Natural killer cell (primary cell): ENCODE results near the gene CCDC57. TPM values are rescaled to one million over a fixed set of nuclear protein-coding genes. Genes with fewer than 3 reads are reported as not detected.

Source experiments
- ATAC-seq, 3 donors: fragments of 150-1000 bp in 2 of 3; fragments of 200-7000 bp in 1 of 3; cut with Tn5 transposase; 1 replicate in 1 of 3; 2 replicates in 2 of 3; pipeline ENCODE4 v1.10.0; 2021; ENCODE audit warnings: mild to moderate bottlenecking in 2 of 3, moderate library complexity in 2 of 3
- DNase-seq, 2 donors: peaks; one replicate each; pipeline versions ENCODE4 v3.0.0 to v3.0.0-alpha.2; 2013 to 2021; ENCODE audit warnings: mixed read lengths in 1 of 2
- H3K27ac ChIP-seq: one replicate; pipeline ENCODE4 v1.5.1; 2013; ENCODE audit warnings: mild to moderate bottlenecking, low read length
- H3K27me3 ChIP-seq: one replicate; pipeline ENCODE4 v1.6.1; 2013; ENCODE audit warnings: low read length; ENCODE audit not compliant: control insufficient read depth, insufficient read depth
- H3K36me3 ChIP-seq: one replicate; pipeline ENCODE4 v1.6.1; 2013; ENCODE audit warnings: low read length; ENCODE audit not compliant: control insufficient read depth, insufficient read depth
- H3K4me1 ChIP-seq: one replicate; pipeline ENCODE4 v1.6.1; 2013; ENCODE audit warnings: low read length; ENCODE audit not compliant: control insufficient read depth, insufficient read depth
- H3K4me3 ChIP-seq: one replicate; pipeline ENCODE4 v1.5.1; 2013; ENCODE audit warnings: low read length
- H3K9me3 ChIP-seq: one replicate; pipeline ENCODE4 v1.6.1; 2013; ENCODE audit warnings: low read length; ENCODE audit not compliant: control insufficient read depth, insufficient read depth
- H3K27ac Mint-ChIP-seq, 2 donors: one replicate each; pipeline ENCODE4 v1.8.0; 2022; ENCODE audit warnings: mild to moderate bottlenecking in 2 of 2, mixed read lengths in 2 of 2, moderate library complexity in 1 of 2
- H3K27me3 Mint-ChIP-seq, 2 donors: one replicate each; pipeline ENCODE4 v1.8.0; 2022; ENCODE audit warnings: low read depth in 2 of 2, mixed read lengths in 2 of 2
- H3K36me3 Mint-ChIP-seq: one replicate; pipeline ENCODE4 v1.8.0; 2022; ENCODE audit warnings: mixed read lengths
- H3K4me1 Mint-ChIP-seq, 2 donors: one replicate each; pipeline ENCODE4 v1.8.0; 2022; ENCODE audit warnings: mixed read lengths in 2 of 2
- H3K4me3 Mint-ChIP-seq: one replicate; pipeline ENCODE4 v1.8.0; 2022; ENCODE audit warnings: mild to moderate bottlenecking, moderate library complexity, mixed read lengths
- H3K9me3 Mint-ChIP-seq, 2 donors: one replicate each; pipeline ENCODE4 v1.8.0; 2022; ENCODE audit warnings: mixed read lengths in 2 of 2
- CTCF ChIP-seq: fragments of 200-600 bp; IDR thresholded peaks from one replicate; pipeline ENCODE4 v1.8.0; 2022; ENCODE audit warnings: antibody characterized with exemption
- WGBS: methylation state at CpG from one replicate; pipeline ENCODE4 v1.1.7; 2013; ENCODE audit warnings: missing lambda C conversion rate; ENCODE audit not compliant: insufficient coverage; 5-methylcytosine and 5-hydroxymethylcytosine counted together
- intact Hi-C: fragments of 100-400 bp; cut with micrococcal nuclease; formaldehyde crosslinking; loops from one replicate; pipeline ENCODE4 v1.14.2; 2022
- total RNA-seq, 4 donors: library from RNA; stranded (reverse); fragments of 120-200 nt in 1 of 4; gene quantifications; one replicate each; pipeline versions ENCODE4 v1.2.3 to v1.2.4, GENCODE V29; 2013 to 2022

CCDC57 gene
- total RNA-seq, 3 donors from 2014 or later (not counting 1 experiment from before 2014, with no cell fraction given) = 69.7 to 79.2 (median 75.1) TPM

DNA sequence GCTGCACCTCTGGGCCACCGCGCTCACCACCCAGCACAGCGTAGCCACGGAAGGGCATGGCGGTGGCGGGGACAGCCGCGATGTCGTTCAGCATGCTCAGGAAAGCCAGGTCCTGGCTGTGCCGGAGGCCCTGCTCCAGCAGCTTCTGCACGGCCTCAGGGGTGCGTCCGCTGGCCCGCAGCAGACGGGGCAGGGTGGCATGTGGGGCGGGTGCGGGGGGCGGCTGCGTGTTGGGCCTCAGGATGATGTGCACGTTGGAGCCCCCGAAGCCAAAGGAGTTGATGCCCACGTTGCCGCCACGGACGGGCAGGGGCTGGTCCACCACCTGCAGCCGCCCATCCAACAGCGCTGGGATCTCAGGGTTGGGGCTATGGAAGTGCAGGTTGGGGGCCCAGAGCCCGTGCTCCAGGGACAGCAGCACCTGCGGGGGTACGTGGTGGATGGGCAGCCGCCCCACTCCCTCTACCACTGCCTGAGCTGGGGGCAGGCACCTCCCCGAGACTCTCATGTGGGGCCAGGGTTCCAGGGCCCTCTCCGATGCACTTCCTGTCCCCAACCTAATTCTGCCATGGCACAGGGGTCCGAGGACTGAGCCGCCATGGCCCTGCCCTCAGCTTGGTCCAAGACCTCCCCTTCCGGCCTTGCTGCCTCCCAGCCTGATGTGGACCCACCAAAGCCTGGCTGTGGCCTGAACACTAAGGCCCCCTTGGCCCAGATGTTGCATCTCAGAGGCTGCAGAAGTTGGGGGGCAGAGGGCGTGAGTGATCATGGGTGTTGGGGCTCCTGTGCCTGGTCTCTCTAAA, 121.2 kb downstream of the CCDC57 start:
- no peak for TF ChIP-seq CTCF
- Mint-ChIP-seq H3K36me3 (no peaks in the 10 kb centered on the region), H3K9me3 (no peaks in the 10 kb centered on the region), H3K27ac (no peak overlapping the region), H3K4me3 (no peak overlapping the region), H3K27me3 (no peaks in the 10 kb centered on the region), H3K4me1 (no peaks in the 10 kb centered on the region)
- H3K4me1 ChIP-seq = peaks cover 3% of the 10 kb centered on the region
- ATAC-seq = no peak
- 97% methylated on average over 37 of the region's 37 CpGs for WGBS
- H3K27ac ChIP-seq = no peak overlapping the region
- no peak for DNase-seq
- intact Hi-C loops = loop anchor here (10.0 kb wide), 1 partner anchor 217 kb away; the partner anchor contains the start of gene ARHGDIA
- peaks cover 66% of the 10 kb centered on the region for H3K36me3 ChIP-seq
- no peak overlapping the region for H3K4me3 ChIP-seq
- H3K27me3 ChIP-seq = no peaks in the 10 kb centered on the region
- no peaks in the 10 kb centered on the region for H3K9me3 ChIP-seq

GRCh38 chr17:82090549-82091263, 121.9 kb downstream of the CCDC57 start:
- H3K9me3 ChIP-seq = no peaks in the 10 kb centered on the region
- peaks cover 71% of the 10 kb centered on the region for H3K36me3 ChIP-seq
- H3K4me1 ChIP-seq = no peaks in the 10 kb centered on the region
- Mint-ChIP-seq H3K4me3 (no peak overlapping the region), H3K36me3 (no peaks in the 10 kb centered on the region), H3K4me1 (no peaks in the 10 kb centered on the region), H3K9me3 (no peaks in the 10 kb centered on the region), H3K27me3 (no peaks in the 10 kb centered on the region), H3K27ac (no peak overlapping the region)
- H3K27ac ChIP-seq = no peak overlapping the region
- no peak for ATAC-seq
- no peak overlapping the region for H3K4me3 ChIP-seq
- 96% methylated on average over 29 of the region's 29 CpGs for WGBS
- intact Hi-C loops = loop anchor here (10.0 kb wide), 1 partner anchor 216 kb away; the partner anchor contains the start of gene ARHGDIA
- DNase-seq = no peak
- no peak for TF ChIP-seq CTCF
- no peaks in the 10 kb centered on the region for H3K27me3 ChIP-seq

DNA sequence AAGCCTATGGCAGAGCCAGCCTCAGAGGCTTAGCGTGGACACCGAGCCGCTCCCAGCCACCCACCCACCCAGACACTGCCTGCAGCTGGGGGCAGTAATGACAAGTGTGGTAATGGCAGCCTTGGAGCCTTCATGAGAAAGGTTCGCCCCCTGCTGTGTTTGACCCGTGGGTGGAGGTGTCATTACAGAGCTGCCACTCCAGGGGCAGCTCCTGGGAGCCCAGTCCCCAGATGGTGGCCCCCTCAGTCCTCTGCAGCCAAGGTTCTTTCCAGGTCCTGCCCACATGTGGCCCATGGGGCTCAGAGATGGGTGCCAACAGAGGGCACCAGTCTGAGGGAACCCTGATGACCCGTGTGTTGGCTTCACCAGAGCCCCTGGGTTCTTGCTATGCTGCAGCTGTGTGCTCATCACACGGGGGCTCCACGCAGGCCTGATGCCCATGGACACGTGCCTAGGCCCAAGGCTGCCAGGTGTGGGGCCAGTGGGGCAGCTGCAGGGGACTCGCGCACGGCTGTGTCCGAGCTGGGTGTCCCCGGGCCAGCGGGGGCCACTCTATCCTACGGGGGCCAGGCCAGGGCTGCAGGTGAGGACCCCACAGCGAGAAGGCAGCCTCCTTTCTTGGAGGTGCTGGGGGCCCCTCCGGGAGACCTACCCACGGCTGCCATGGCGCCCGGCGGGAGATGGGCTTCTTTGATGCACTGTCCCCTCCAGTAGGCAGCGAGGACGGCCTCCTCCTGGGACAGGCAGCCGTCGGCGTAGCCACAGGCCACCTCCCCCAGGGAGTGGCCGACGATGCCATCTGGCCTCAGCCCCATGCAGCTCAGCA, 122.7 kb downstream of the CCDC57 start:
- H3K4me3 ChIP-seq = no peak overlapping the region
- H3K36me3 Mint-ChIP-seq = no peaks in the 10 kb centered on the region
- WGBS = 95% methylated on average over 26 of the region's 29 CpGs
- intact Hi-C loops = loop anchor here (10.0 kb wide), 1 partner anchor 215 kb away; the partner anchor contains the start of gene ARHGDIA
- DNase-seq = no peak
- H3K4me3 Mint-ChIP-seq = no peak overlapping the region
- H3K27ac Mint-ChIP-seq = no peak overlapping the region
- ATAC-seq = no peak
- TF ChIP-seq CTCF = no peak
- H3K27me3 ChIP-seq = no peaks in the 10 kb centered on the region
- H3K9me3 Mint-ChIP-seq = no peaks in the 10 kb centered on the region
- no peaks in the 10 kb centered on the region for H3K4me1 Mint-ChIP-seq
- H3K36me3 ChIP-seq = peaks cover 65% of the 10 kb centered on the region
- H3K27ac ChIP-seq = no peak overlapping the region
- no peaks in the 10 kb centered on the region for H3K9me3 ChIP-seq
- no peaks in the 10 kb centered on the region for H3K4me1 ChIP-seq
- no peaks in the 10 kb centered on the region for H3K27me3 Mint-ChIP-seq
